ENCODE data around the gene FARS2. TPM values are rescaled to one million over a fixed set of nuclear protein-coding genes. Genes with fewer than 3 reads are reported as not detected.

Gene FARS2
- total RNA-seq, 1 donor from 2014 or later: 21.9 TPM

GRCh38 chr6:5365436-5366195, 104.3 kb downstream of the FARS2 start:
- no peak for DNase-seq (ENCODE audit: extremely low spot score, unreplicated experiment)
- Mint-ChIP-seq H3K4me1 (ENCODE audit: unreplicated experiment) (no peaks in the 10 kb centered on the region), H3K36me3 (peaks cover 10% of the 10 kb centered on the region), H3K4me3 (no peak overlapping the region), H3K9me3 (no peaks in the 10 kb centered on the region), H3K27me3 (no peaks in the 10 kb centered on the region), H3K27ac (no peak overlapping the region)
- no peak for TF ChIP-seq CTCF (conservative IDR thresholded peaks at IDR 0.05)

- H3K9me3 Mint-ChIP-seq: no peaks in the 10 kb centered on the region
- H3K4me3 Mint-ChIP-seq: no peak overlapping the region
- no peak overlapping the region for H3K27ac Mint-ChIP-seq
- no peak for DNase-seq (ENCODE audit: extremely low spot score, unreplicated experiment)
- H3K27me3 Mint-ChIP-seq: no peaks in the 10 kb centered on the region
- peaks cover 10% of the 10 kb centered on the region for H3K36me3 Mint-ChIP-seq
- no peak for TF ChIP-seq CTCF (conservative IDR thresholded peaks at IDR 0.05)
- H3K4me1 Mint-ChIP-seq (ENCODE audit: unreplicated experiment): no peaks in the 10 kb centered on the region
These were observed 105.6 kb downstream of the FARS2 start for GRCh38 chr6:5366941-5367340.

- Mint-ChIP-seq H3K4me3 (no peak overlapping the region), H3K4me1 (ENCODE audit: unreplicated experiment) (no peaks in the 10 kb centered on the region), H3K36me3 (peaks cover 10% of the 10 kb centered on the region), H3K27ac (no peak overlapping the region), H3K9me3 (no peaks in the 10 kb centered on the region), H3K27me3 (no peaks in the 10 kb centered on the region)
- TF ChIP-seq CTCF (conservative IDR thresholded peaks at IDR 0.05): no peak
- DNase-seq (ENCODE audit: extremely low spot score, unreplicated experiment): no peak
These were observed 106.2 kb downstream of the FARS2 start for GRCh38 chr6:5367510-5367909.

- no peaks in the 10 kb centered on the region for H3K4me1 Mint-ChIP-seq (ENCODE audit: unreplicated experiment)
- peaks cover 3% of the 10 kb centered on the region for H3K36me3 Mint-ChIP-seq
- no peak overlapping the region for H3K27ac Mint-ChIP-seq
- H3K9me3 Mint-ChIP-seq: no peaks in the 10 kb centered on the region
- no peak for DNase-seq (ENCODE audit: extremely low spot score, unreplicated experiment)
- TF ChIP-seq CTCF (conservative IDR thresholded peaks at IDR 0.05): no peak
- H3K4me3 Mint-ChIP-seq: no peak overlapping the region
- H3K27me3 Mint-ChIP-seq: no peaks in the 10 kb centered on the region
These were observed 112.1 kb downstream of the FARS2 start for GRCh38 chr6:5373430-5373829.

- no peak for TF ChIP-seq CTCF (conservative IDR thresholded peaks at IDR 0.05)
- no peak overlapping the region for H3K4me3 Mint-ChIP-seq
- no peak overlapping the region for H3K27ac Mint-ChIP-seq
- no peak for DNase-seq (ENCODE audit: extremely low spot score, unreplicated experiment)
- H3K27me3 Mint-ChIP-seq: no peaks in the 10 kb centered on the region
- H3K4me1 Mint-ChIP-seq (ENCODE audit: unreplicated experiment): no peaks in the 10 kb centered on the region
- no peaks in the 10 kb centered on the region for H3K36me3 Mint-ChIP-seq
- peaks cover 4% of the 10 kb centered on the region for H3K9me3 Mint-ChIP-seq
These were observed 117.0 kb downstream of the FARS2 start for GRCh38 chr6:5378331-5378730.
